Fibroblast of the aortic adventitia (primary cell): ENCODE data around the gene SLC25A42. TPM values are rescaled to one million over a fixed set of nuclear protein-coding genes. Genes with fewer than 3 reads are reported as not detected.
"Not testable (repeated sequence)": the region's sequence is repeated elsewhere in the genome, so short reads cannot be mapped to it uniquely, and the experiment has no call there.

Source experiments
- DNase-seq: peaks from one replicate; pipeline ENCODE4 v3.0.0-alpha.2; 2010; ENCODE audit warnings: low read depth
- H3K4me3 ChIP-seq: 2 replicates; pipeline ENCODE4 v1.5.1; 2011; ENCODE audit warnings: low read depth, mild to moderate bottlenecking, control low read depth, low read length, moderate library complexity
- CTCF ChIP-seq: IDR thresholded peaks from 2 replicates; pipeline ENCODE4 v1.5.1; 2011; ENCODE audit warnings: mild to moderate bottlenecking, low read length, control low read depth, inconsistent platforms; ENCODE audit not compliant: insufficient read depth
- total RNA-seq: library from RNA; depleted of rRNA; stranded (reverse); fragments of >200 nt; gene quantifications from 2 replicates; pipeline ENCODE4 v1.2.3, GENCODE V29; 2012; ENCODE audit warnings: low replicate concordance

Gene SLC25A42
- total RNA-seq, 1 donor = 4.8 TPM

GRCh38 chr19:19134687-19135158 lies 70.9 kb downstream of the SLC25A42 start:
- no peak overlapping the region for H3K4me3 ChIP-seq
- TF ChIP-seq CTCF = no peak
- DNase-seq = no peak

GRCh38 chr19:19135713-19136112 lies 71.9 kb downstream of the SLC25A42 start:
- not testable (repeated sequence) for H3K4me3 ChIP-seq, DNase-seq

GRCh38 chr19:19137556-19138108 lies 73.8 kb downstream of the SLC25A42 start:
- no peak for TF ChIP-seq CTCF

GRCh38 chr19:19138109-19138981 lies 74.6 kb downstream of the SLC25A42 start, which contains the start of gene TMEM161A:
Gene TMEM161A, minus strand, starts transcription at chr19:19138478. Its CDS starts 50 bp downstream, at chr19:19138428.
- peak within 1 kb of the TSS; percentile 96 for H3K4me3 ChIP-seq
- DNase-seq = peak; percentile 99
- TF ChIP-seq CTCF = no peak

More at GRCh38 chr19:19137556-19138108, 73.8 kb downstream of the SLC25A42 start:
- peak; percentile 10 for DNase-seq
- peak overlapping the region; percentile 96 for H3K4me3 ChIP-seq

GRCh38 chr19:19139876-19140229 lies 76.1 kb downstream of the SLC25A42 start:
- DNase-seq = no peak
- no peak overlapping the region for H3K4me3 ChIP-seq
- TF ChIP-seq CTCF = no peak

GRCh38 chr19:19140476-19140875 lies 76.7 kb downstream of the SLC25A42 start:
- H3K4me3 ChIP-seq = no peak overlapping the region
- DNase-seq = no peak
- no peak for TF ChIP-seq CTCF

GRCh38 chr19:19142347-19142746 lies 78.6 kb downstream of the SLC25A42 start:
- H3K4me3 ChIP-seq = no peak overlapping the region
- no peak for DNase-seq
- TF ChIP-seq CTCF = no peak
